SK-N-SH (cell line): ENCODE measurements around the gene ATG2B.

Experiments
- CTCF ChIP-seq: fragments of 200-600 bp; sonication (generic); IDR thresholded peaks from 2 replicates; pipeline ENCODE4 v1.6.1; 2017; ENCODE audit warnings: antibody characterized with exemption, mild to moderate bottlenecking, moderate library complexity
- EP300 ChIP-seq, 2 experiments: IDR thresholded peaks; 2 replicates each; pipeline versions ENCODE4 v1.4.0 to v1.6.1; 2012; ENCODE audit warnings: borderline replicate concordance in 1 of 2, low read depth in 1 of 2, low read length in 1 of 2
- GABPA ChIP-seq: IDR thresholded peaks from 2 replicates; pipeline ENCODE4 v1.4.0; 2012; ENCODE audit warnings: low read depth, mild to moderate bottlenecking
- MXI1 ChIP-seq: IDR thresholded peaks from 2 replicates; pipeline ENCODE4 v1.6.1; 2012; ENCODE audit warnings: mild to moderate bottlenecking, low read depth, low read length, improper control_type of control experiment
- POLR2AphosphoS5 ChIP-seq: IDR thresholded peaks from 2 replicates; pipeline ENCODE4 v1.6.1; 2012; ENCODE audit warnings: low read depth, low read length
- RAD21 ChIP-seq: IDR thresholded peaks from 2 replicates; pipeline ENCODE4 v1.6.1; 2012; ENCODE audit warnings: mild to moderate bottlenecking, low read length
- TAF1 ChIP-seq: IDR thresholded peaks from 2 replicates; pipeline ENCODE4 v1.6.1; 2012; ENCODE audit warnings: low read depth, mild to moderate bottlenecking, low read length, moderate library complexity, borderline replicate concordance
- TCF12 ChIP-seq: IDR thresholded peaks from 2 replicates; pipeline ENCODE4 v1.4.0; 2012
- USF2 ChIP-seq: fragments of 150-350 bp; IDR thresholded peaks from 2 replicates; pipeline ENCODE4 v1.6.1; 2017; ENCODE audit warnings: antibody characterized with exemption, low read length, low read depth, borderline replicate concordance
- YY1 ChIP-seq: IDR thresholded peaks from 2 replicates; pipeline ENCODE4 v1.4.0; 2012; ENCODE audit warnings: low read depth, mild to moderate bottlenecking

GRCh38 chr14:96384740-96385139 is 21.6 kb upstream of the ATG2B start:
- TF ChIP-seq CTCF (no peak), TAF1 (no peak), MXI1 (no peak), POLR2AphosphoS5 (no peak), EP300 (IDR thresholded peaks at IDR 0.05; ENCODE audit: borderline replicate concordance in 1 of 2, low read depth in 1 of 2, low read length in 1 of 2) (no peak), RAD21 (no peak), USF2 (no peak), TCF12 (no peak), GABPA (no peak), YY1 (no peak)
